ENCODE measurements around the gene PPP1R13B.

Gene PPP1R13B

GRCh38 chr14:103731916-103732867, 115.2 kb downstream of the PPP1R13B start:
- no peak for DNase-seq (ENCODE audit: low spot score)

GRCh38 chr14:103731481-103731880, 115.9 kb downstream of the PPP1R13B start:
- DNase-seq (ENCODE audit: low spot score), result no peak

GRCh38 chr14:103730490-103731035, 116.8 kb downstream of the PPP1R13B start:
- DNase-seq (ENCODE audit: low spot score), result no peak

- no peak for DNase-seq (ENCODE audit: low spot score)
These were observed 117.6 kb downstream of the PPP1R13B start for GRCh38 chr14:103729496-103730448.

- no peak for DNase-seq (ENCODE audit: low spot score)
These were observed 118.7 kb downstream of the PPP1R13B start for GRCh38 chr14:103728721-103729120.

- DNase-seq (ENCODE audit: low spot score), result no peak
These were observed 119.2 kb downstream of the PPP1R13B start for GRCh38 chr14:103728141-103728540.

- no peak for DNase-seq (ENCODE audit: low spot score)
These were observed 119.9 kb downstream of the PPP1R13B start for GRCh38 chr14:103727313-103727980.

- no peak for DNase-seq (ENCODE audit: low spot score)
These were observed 120.9 kb downstream of the PPP1R13B start for GRCh38 chr14:103726474-103726873.

GRCh38 chr14:103725739-103726395, 121.5 kb downstream of the PPP1R13B start:
- no peak for DNase-seq (ENCODE audit: low spot score)

- no peak for DNase-seq (ENCODE audit: low spot score)
These were observed 122.2 kb downstream of the PPP1R13B start for GRCh38 chr14:103725001-103725682.

GRCh38 chr14:103724116-103724515, 123.3 kb downstream of the PPP1R13B start:
- no peak for DNase-seq (ENCODE audit: low spot score)

- no peak for DNase-seq (ENCODE audit: low spot score)
These were observed 123.7 kb downstream of the PPP1R13B start for GRCh38 chr14:103723748-103724081.

- DNase-seq (ENCODE audit: low spot score), result peak; percentile 85
These were observed 125.8 kb downstream of the PPP1R13B start for GRCh38 chr14:103721334-103722120.

- no peak for DNase-seq (ENCODE audit: low spot score)
These were observed 127.6 kb downstream of the PPP1R13B start for GRCh38 chr14:103719751-103720150.

- DNase-seq (ENCODE audit: low spot score), result no peak
These were observed 128.8 kb downstream of the PPP1R13B start for GRCh38 chr14:103718572-103718971.

GRCh38 chr14:103716899-103717411, 130.4 kb downstream of the PPP1R13B start:
- DNase-seq (ENCODE audit: low spot score), result no peak

- DNase-seq (ENCODE audit: low spot score), result no peak
These were observed 131.1 kb downstream of the PPP1R13B start for GRCh38 chr14:103716091-103716801.

GRCh38 chr14:103715052-103716000, 132.0 kb downstream of the PPP1R13B start, which contains the start of the genes XRCC3 and ZFYVE21:
TSS of gene XRCC3 (minus strand) at chr14:103715451. CDS start at chr14:103711087, 4,364 bp downstream.
TSS of gene ZFYVE21 (plus strand) at chr14:103715810. CDS start at chr14:103715842, 32 bp downstream.
- peak; percentile 100 for DNase-seq (ENCODE audit: low spot score)
